Astrocyte of the cerebellum (primary cell): ENCODE measurements around the gene SCRT2.

Source experiments
- DNase-seq: peaks from one replicate; pipeline ENCODE4 v3.0.0-alpha.2; 2011; ENCODE audit warnings: low read depth
- H3K4me3 ChIP-seq: 2 replicates; pipeline ENCODE4 v1.5.1; 2011; ENCODE audit warnings: mild to moderate bottlenecking, low read depth, low read length, moderate library complexity
- CTCF ChIP-seq: IDR thresholded peaks from 2 replicates; pipeline ENCODE4 v1.5.1; 2012; ENCODE audit warnings: low read length, low read depth, moderate library complexity, mild to moderate bottlenecking; ENCODE audit errors: missing control alignments
- in situ Hi-C: cut with HindIII; loops from 2 replicates; pipeline ENCODE4 v1.10.0; 2017; ENCODE audit warnings: low sequenced_read_pairs

SCRT2 gene

GRCh38 chr20:655726-656624 lies 19.6 kb downstream of the SCRT2 start:
- no peak overlapping the region for H3K4me3 ChIP-seq
- DNase-seq = no peak
- in situ Hi-C loops = no loop called here
- no peak for TF ChIP-seq CTCF

GRCh38 chr20:654417-654750 lies 21.2 kb downstream of the SCRT2 start:
- in situ Hi-C loops = no loop called here
- TF ChIP-seq CTCF = no peak
- no peak for DNase-seq
- no peak overlapping the region for H3K4me3 ChIP-seq

- in situ Hi-C loops = no loop called here
- peak overlapping the region; percentile 78 for H3K4me3 ChIP-seq
- DNase-seq = no peak
- TF ChIP-seq CTCF = no peak
These were observed 21.8 kb downstream of the SCRT2 start for GRCh38 chr20:653590-654416.

GRCh38 chr20:653110-653589 lies 22.5 kb downstream of the SCRT2 start, which contains the start of gene SRXN1:
Gene SRXN1 (minus strand): TSS chr20:653200. CDS start chr20:653185, 15 bp downstream.
- peak; percentile 52 for TF ChIP-seq CTCF
- peak; percentile 70 for DNase-seq
- in situ Hi-C loops = no loop called here
- peak within 1 kb of the TSS; percentile 78 for H3K4me3 ChIP-seq

GRCh38 chr20:652615-653109 lies 22.9 kb downstream of the SCRT2 start:
- in situ Hi-C loops = no loop called here
- peak overlapping the region; percentile 78 for H3K4me3 ChIP-seq
- DNase-seq = no peak

More at GRCh38 chr20:652615-653109, 22.9 kb downstream of the SCRT2 start:
- no peak for TF ChIP-seq CTCF
